Epithelial cell of proximal tubule (primary cell): ENCODE measurements around the gene RASD1. TPM values are rescaled to one million over a fixed set of nuclear protein-coding genes. Genes with fewer than 3 reads are reported as not detected.

Experiments
- DNase-seq: peaks from one replicate; pipeline ENCODE4 v3.0.0-alpha.2; 2011; ENCODE audit warnings: low read depth
- H3K4me3 ChIP-seq: 2 replicates; pipeline ENCODE4 v1.5.1; 2011; ENCODE audit warnings: low read depth, mild to moderate bottlenecking, low read length
- CTCF ChIP-seq: conservative IDR thresholded peaks from 2 replicates; pipeline ENCODE4 v1.5.1; 2012; ENCODE audit warnings: low read depth, mild to moderate bottlenecking, low read length
- total RNA-seq: library from RNA; depleted of rRNA; stranded (reverse); fragments of >200 nt; gene quantifications from 2 replicates; pipeline ENCODE4 v1.2.3, GENCODE V29; 2015

Gene RASD1
- total RNA-seq, 1 donor from 2014 or later = 1.2 TPM

- no peak overlapping the region for H3K4me3 ChIP-seq
- DNase-seq = no peak
- no peak for TF ChIP-seq CTCF
Observed at GRCh38 chr17:17533901-17534441, 37.8 kb upstream of the RASD1 start.

DNA sequence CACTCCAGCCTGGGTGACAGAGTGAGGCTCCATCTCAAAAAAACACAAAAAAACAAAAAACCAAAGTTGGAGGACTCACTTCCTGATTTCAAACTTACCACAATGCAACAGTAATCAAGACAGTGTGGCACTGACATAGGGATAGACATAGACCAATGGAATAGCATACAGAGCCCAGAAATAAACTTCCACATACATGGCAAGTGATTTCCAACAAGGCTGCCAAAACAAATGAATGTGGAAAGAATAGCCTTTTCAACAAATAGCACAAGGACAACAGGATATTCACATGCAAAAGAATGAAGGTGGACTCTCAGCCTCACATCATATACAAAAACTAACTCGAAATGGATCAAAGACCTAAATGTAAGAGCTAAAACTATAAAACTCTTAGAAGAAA lies 36.8 kb upstream of the RASD1 start:
- TF ChIP-seq CTCF = no peak
- DNase-seq = no peak
- H3K4me3 ChIP-seq = no peak overlapping the region

DNA sequence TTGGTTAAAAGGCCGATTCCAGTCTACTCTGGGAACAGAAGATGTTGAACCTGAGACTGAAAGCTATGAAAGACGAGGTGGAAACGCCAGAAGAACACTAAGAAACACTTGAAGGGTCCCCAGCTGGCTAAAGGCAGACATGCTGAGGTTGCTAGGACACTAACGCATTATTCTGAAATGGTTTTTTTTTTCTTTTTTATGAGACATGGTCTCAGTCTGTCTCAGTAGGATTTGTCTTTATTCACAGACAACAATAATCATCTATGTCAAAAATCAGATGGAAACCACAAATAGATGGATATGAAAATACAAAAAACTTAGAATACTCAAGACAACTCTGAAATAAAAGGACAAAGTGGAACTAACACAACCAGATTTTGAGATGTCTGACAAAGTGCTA lies 35.0 kb upstream of the RASD1 start:
- H3K4me3 ChIP-seq = no peak overlapping the region
- TF ChIP-seq CTCF = no peak
- no peak for DNase-seq

DNA sequence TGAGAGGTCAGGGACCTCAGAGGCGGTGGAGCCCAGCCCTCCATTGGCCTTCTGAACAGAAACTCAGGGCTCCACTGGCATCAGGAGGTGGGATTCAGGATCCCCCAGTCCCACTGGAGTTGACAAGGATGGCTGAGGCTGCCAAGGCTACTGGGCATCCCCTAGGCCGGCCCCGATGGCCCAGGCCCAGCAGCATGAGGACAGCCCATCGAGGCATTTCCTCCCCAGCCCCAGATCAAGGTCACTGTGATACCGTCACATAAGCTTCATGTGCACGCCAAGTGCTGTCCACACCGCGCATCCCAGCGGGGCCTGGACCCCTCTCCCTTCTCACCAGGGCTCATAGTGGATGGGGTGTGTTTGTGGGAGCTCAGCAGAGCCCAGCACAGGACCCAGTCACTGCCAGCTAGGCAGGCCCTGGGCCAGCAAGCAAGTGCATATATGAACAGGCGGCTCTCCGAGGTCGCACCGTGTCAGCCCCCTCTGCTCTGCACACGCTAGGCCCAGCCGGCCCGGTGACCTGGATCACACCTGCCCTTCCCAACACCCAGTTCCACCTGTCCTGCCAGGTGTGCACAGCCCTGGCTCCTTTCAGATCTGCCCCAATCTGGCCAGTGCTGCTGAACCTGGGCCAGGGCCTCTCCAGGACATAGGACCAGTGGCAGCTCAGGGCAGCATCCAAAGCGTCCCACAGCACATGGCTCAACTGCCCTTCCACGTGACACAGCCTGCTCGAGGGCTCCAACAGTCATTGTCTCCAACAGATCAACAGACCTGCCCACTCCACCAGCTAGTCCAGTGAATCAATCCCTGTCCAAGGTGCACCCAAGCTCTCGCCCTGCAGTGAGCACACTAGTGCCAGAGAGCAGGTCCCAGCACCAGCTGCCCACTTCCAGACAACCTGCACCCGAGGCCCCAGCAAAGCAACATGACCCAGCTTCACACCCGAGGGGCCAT lies 32.8 kb upstream of the RASD1 start:
- TF ChIP-seq CTCF = no peak
- DNase-seq = no peak
- H3K4me3 ChIP-seq = no peak overlapping the region

- H3K4me3 ChIP-seq = no peak overlapping the region
- TF ChIP-seq CTCF = no peak
- no peak for DNase-seq
Observed at GRCh38 chr17:17527956-17528500, 31.8 kb upstream of the RASD1 start.

DNA sequence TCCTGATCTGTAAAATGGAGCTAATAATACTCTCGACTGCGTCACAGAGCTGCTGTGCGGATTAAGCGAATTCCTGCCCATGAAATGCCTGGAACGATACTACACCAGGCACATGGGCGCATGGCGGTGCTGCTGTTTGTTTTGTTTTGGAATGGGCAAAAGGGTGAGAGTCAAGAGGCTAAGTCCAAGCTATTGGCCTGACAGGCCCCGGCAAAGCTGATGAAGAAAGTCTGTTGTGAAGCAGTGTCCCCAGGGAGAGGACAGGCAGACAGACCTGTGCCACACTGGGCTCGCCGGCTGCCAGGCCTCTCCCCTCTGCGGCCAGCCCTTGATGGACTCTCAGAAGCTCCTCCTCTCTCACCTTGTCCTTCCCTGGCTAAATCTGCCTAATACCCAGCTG lies 31.3 kb upstream of the RASD1 start:
- H3K4me3 ChIP-seq = no peak overlapping the region
- TF ChIP-seq CTCF = no peak
- no peak for DNase-seq
